Coronary artery (tissue), 2 donors: ENCODE data around the gene MYOT.
A peak's percentile ranks its signal among the peaks of the same experiment; 100 is the strongest.
"Not testable (repeated sequence)": the region's sequence is repeated elsewhere in the genome, so short reads cannot be mapped to it uniquely, and the experiment has no call there.

Source experiments
- DNase-seq: peaks from one replicate; pipeline ENCODE4 v3.0.0-alpha.2; 2017; ENCODE audit warnings: low spot score
- H3K27ac ChIP-seq, 2 donors: fragments of 200-600 bp; sonication (generic); one replicate each; pipeline ENCODE4 v1.5.1; 2016 to 2019
- H3K4me3 ChIP-seq: fragments of 200-600 bp; sonication (generic); 2 replicates; pipeline ENCODE4 v1.5.1; 2016; ENCODE audit warnings: mild to moderate bottlenecking, moderate library complexity
- CTCF ChIP-seq: fragments of 200-600 bp; sonication (generic); IDR thresholded peaks from one replicate; pipeline ENCODE4 v1.5.1; 2019; ENCODE audit warnings: antibody characterized with exemption

Gene MYOT

DNA sequence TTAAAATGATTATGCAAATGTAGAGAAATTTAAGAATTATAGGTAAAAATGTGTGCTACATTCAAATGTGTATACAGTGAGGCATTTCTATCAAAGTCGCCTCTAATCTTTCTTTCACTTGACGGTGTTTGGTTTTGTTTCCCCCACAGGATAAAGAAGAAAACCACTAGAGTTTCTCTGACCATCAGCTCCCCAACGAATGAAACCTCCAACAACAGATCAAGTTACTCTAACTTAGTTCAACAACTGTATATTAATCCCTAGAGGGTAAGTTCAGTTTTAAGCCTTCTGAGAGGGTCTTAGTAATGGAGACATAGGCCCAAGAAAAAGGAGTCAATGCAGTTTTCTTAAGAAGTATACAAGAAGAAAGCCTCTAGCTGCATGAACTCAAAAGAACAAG, 11.5 kb upstream of the MYOT start:
- H3K4me3 ChIP-seq, result no peak overlapping the region
- TF ChIP-seq CTCF, result no peak
- H3K27ac ChIP-seq, result no peak overlapping the region
- DNase-seq, result no peak

GRCh38 chr5:137856916-137857862, 10.5 kb upstream of the MYOT start:
- no peak for DNase-seq
- peak overlapping the region; percentile 51 for H3K4me3 ChIP-seq
- peak overlapping the region; percentile 1 to 55 for H3K27ac ChIP-seq
- no peak for TF ChIP-seq CTCF

GRCh38 chr5:137858223-137858916, 9.3 kb upstream of the MYOT start:
- no peak for TF ChIP-seq CTCF
- no peak for DNase-seq
- peak overlapping the region; percentile 1 to 55 for H3K27ac ChIP-seq
- peak overlapping the region; percentile 51 for H3K4me3 ChIP-seq

DNA sequence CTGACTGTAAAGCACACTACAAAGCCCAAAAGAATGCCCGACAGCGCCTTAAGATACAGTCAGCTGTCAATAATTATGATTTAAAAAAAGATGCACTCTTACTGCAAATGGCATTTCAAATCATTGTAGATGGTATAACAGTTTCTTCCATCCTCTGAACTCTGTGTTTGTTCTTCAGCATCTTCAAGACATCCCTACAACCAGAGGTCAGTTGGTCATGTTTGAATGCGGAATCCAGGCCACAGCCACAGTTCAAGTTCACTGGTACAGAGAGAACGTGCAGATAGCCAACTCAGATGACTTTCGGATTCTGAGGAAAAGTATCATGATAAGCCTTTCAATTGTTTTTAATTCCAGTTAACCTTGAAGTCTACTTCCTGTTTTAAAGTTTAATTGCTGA, 8.7 kb upstream of the MYOT start:
- Histone ChIP-seq H3K27ac (no peak overlapping the region), H3K4me3 (peak overlapping the region; percentile 24)
- no peak for DNase-seq
- TF ChIP-seq CTCF, result no peak

DNA sequence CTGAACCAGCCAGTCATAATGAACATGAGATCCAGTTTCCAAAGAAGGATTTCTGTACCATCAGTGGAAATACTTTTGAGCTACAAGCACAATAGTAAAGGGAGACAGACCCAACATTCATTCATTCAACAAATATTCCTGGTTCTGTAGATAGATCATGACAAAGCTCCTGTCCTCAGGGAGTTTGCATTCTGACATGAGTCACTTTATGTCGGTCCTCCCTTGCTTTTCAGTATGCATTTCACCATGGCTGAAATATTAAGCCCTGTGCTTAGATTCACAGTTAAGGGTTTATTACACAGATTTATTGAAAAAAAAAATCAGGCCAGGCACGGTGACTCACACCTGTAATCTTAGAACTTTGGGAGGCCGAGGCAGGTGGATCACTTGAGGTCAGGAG, 5.4 kb upstream of the MYOT start:
- no peak for DNase-seq
- TF ChIP-seq CTCF, result no peak
- Histone ChIP-seq H3K4me3 (no peak overlapping the region), H3K27ac (no peak overlapping the region)

DNA sequence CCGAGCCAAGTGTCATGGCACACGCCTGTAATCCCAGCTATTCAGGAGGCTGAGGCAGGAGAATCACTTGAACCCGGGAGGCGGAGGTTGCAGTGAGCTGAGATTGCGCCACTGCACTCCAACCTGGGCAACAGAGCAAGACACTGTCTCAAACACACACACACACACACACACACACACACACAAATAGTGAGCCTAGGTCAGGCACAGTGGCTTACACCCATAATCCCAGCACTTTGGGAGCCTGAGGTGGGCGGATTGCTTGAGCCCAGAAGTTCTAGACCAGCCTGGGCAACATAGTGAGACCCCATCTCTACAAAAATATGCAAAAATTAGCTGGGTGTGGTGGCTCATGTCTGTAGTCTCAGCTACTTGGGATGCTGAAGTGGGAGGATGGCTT, 4.0 kb upstream of the MYOT start:
- not testable (repeated sequence) for H3K4me3 ChIP-seq, H3K27ac ChIP-seq, DNase-seq

DNA sequence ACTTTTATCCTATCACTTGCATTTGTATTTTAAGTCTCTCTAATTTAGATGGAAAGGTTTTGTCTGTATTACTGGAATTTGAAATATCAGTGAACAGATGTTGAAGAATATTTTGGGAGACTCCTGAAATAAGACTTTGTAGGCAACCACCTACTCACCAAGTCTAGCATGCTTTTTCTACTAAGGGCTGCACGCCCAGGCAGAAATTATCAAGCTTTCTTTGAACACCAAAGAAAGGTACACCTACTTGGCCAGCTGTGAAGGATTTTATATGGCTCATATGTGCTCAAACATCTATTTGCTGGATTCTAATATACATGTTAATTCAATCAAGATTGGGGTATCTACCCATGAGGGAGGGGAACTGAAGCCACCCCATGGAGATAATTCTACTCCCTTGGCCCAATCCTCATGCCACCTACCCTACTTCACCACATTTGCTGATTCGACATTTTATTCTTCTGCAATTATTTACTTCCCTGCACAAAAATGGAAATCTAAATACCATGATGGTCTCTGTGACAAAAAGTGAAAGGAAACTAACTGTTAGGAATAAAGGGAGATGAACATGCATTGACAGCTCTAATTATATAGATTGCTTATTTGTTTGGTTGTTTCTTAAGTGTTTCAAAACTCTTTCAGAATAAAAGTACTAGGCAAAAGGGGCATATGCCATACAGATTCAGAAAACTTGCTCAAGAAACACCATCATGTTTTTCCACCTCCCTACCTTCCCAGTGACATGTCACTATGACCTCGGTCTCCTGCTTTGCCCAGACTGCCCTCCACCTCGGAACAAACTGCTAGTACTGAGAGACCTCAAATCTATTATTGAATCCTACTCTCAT, 895 bp upstream of the MYOT start:
- Histone ChIP-seq H3K27ac (no peak overlapping the region), H3K4me3 (no peak overlapping the region)
- no peak for TF ChIP-seq CTCF
- DNase-seq, result no peak
